HG03108 (cell line): ENCODE data around the gene S1PR1.

ENCODE experiments used
- ATAC-seq: cut with Tn5 transposase; IDR thresholded peaks from one replicate; pipeline ENCODE4 v1.9.1; 2021; ENCODE audit warnings: moderate library complexity; ENCODE audit not compliant: unreplicated experiment

The S1PR1 gene

DNA sequence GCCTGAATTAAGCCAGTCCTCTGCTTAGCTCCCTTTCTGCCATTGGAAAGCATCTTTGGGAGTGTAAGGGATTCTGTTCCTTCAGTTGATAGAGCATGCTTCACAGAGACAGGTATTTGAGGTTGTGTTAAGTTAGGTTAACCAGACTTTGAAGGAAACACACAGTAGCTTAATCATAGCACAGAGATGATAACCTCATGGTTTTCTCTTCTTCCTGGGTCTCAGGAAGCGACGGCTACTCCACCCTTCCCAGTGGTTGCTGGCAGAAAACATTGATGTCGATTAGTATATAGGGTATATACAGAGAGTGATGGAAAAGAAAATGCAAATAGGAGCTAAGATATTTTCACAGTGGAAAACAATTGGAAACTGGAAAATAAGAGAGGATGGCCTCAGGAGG, 42.0 kb downstream of the S1PR1 start:
- no peak for ATAC-seq

DNA sequence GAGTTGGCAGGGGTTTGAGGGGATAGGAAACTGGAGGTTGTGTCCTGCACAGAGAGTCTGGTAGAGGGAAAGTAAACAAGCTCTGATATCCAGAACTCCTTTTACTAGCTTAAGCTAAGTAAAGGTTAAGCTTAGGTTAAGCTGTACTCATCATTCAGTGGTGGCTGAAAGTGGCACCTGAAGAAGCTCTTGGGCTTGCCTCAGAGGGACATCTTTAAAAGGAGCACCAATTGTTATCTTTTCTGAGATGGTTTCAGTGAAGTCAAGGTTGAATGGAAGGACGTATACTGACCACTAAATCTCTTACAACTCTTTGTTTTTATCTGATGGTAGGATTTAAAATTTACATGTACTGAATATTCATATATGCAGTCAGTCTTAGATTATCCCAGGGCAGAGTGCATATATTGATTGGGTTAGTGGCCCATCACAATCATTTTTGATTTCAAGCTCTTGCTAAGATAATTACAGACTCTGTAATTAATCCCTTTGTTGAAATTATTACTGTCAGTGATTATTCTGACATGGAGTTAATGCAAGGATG, 43.3 kb downstream of the S1PR1 start:
- no peak for ATAC-seq

DNA sequence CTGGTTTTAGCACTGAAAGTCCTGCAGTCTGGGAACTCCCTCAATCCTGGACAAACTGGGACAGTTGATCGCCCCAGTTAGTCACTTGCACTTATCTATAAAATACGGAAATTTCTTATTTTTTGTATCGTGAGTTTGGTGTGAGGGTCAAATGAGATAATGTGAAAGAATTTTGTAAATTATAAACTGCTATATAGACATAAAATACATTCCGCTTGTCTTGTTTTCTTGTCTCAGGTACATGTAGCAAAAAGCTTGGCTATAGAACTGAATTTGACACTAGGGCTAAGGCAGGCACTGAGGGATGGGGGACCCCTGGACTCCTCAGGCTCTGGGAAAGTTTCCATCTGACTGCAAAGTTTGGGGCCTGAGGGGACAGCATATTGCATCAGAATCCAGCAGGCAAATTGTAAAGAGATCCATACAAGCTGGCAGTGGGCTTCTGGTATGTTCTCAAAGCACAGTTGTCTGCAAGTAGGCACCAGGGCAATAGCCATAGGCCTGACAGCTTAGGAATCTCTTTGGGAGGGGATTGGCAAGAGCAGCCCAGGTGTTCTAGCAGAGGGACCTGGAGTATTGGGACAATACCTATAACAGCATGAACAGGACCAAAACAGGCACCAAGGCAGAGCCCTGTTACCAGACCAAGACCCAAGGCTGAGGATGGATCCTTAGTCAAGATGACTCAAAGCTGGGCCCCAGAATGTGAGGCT, 44.3 kb downstream of the S1PR1 start:
- no peak for ATAC-seq

DNA sequence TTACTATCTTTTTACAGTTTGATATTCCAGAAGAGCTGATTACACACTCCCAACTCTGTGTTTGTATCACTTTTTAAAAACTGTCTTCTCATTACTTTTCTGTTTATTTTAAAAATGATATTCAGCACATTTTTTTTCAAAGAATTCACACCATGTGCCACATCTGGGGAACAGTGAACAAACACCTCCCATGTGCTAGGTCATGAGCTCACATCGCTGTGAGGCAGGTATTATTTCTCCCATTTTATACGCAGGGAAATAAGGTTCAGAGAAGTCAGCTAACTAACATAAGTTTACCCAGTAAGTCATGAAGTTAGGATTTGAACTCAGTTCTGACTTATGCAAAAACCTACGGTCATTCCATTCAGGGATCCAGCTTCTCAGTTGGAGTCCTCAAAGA, 44.9 kb downstream of the S1PR1 start:
- no peak for ATAC-seq

- no peak for ATAC-seq
Observed at GRCh38 chr1:101282314-101283038, 45.7 kb downstream of the S1PR1 start.

DNA sequence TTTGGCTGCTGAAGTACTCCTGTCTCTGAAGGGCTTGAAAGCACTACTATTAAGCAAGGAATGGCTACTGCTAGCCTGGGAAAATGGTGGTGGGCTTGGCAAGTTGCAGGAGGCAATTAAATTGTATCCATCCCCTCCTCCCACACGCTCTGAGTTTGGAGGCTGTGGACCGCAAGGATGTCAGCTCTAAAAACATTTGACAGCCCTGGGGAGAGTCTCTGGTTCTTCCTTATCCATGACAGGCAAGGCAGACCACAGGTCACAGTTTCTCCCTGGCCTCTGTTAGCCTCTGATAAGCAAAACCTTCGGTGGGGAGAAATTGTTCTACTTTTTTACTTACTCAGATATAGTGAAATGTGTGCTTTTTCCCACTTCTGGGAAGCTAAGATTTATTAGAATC, 46.6 kb downstream of the S1PR1 start:
- ATAC-seq: no peak

DNA sequence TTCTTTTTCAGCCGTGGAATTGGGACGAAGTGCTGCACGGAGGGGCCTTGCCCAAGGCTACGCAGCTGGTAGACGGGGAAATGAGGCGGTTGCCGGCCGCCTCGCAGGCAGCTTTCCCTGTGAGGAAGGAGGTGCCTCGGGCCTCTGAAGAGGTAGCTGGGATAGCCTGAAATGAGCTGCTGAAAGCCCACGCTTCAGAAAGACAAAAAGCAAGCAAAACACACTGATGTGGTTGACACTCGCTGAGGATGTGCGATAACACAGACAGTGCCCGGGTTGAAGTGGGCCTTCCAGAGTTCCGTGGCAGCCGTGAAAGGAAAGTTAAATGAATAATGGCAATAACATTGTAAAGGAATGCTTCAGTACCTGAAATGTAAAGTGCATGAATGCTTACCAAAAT, 47.2 kb downstream of the S1PR1 start:
- ATAC-seq: no peak

DNA sequence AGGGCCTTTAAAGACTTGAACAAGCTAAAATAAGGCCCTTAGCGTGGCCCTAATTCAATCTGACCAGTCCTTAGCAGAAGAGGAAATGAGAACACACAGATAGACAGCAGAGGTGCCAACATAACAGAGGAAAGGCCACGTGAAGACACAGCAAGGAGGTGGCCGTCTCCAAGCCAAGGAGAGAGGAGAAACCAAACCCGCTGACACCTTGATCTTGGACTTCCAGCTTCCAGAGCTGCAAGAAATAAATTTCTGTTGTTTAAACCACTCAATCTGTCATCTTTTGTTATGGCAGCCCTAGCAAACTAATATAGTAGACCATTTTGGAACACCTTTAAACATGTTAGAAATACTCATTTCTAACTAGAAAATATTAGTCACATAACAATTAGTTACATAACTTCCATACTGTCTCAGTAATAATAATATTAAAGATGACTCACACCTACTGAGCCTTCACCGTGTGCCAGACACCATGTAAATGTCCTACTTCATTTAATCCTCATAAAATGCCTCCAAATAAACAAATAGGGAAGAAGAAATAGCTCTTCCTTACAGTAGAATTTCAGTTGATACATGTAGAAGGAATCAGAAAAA, 47.9 kb downstream of the S1PR1 start:
- ATAC-seq: no peak

- ATAC-seq: no peak
Observed at GRCh38 chr1:101285922-101286570, 49.2 kb downstream of the S1PR1 start.

GRCh38 chr1:101288491-101288944, 51.7 kb downstream of the S1PR1 start:
- no peak for ATAC-seq

DNA sequence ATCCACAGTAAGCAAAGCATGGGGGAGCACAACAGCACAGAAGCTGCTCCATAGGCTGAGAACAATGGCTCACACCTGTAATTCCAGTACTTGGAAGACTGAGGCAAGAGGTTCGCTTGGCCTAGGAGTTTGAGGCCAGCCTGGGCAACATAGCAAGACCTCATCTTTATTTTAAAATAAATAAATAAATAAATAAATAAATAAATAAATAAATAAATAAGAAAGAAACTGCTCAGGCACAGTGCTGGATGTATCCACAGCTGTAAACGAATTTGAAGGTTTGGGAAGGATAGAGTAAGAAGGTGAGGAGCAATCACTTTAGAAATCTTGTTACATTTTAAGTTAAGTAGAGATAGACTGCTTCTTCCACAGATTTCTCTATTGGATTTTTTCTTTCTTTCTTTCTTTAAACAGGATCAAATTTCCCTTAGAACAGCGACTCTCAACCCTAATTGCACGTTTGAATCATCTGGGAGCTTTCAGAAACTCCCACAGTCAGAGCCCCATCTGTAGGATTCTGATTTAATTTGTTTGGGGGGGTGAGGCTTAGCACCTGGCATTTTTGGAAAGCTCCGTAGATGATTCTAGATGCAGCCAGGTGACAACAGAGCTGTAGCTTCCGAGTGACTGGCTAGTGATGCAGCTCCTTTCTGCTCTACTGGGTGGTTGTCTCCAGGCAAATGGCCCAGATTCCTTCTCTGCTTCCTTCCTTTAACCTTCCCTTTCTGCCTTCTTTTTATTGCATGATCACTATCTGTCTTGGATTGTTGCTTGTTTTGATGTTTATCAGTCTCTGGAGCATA, 53.5 kb downstream of the S1PR1 start:
- ATAC-seq: no peak
